SKM-1 treated with dmso at 0.1 percent for 144 hours (cell line): ENCODE data around the gene URM1.
A peak's percentile ranks its signal among the peaks of the same experiment; 100 is the strongest.

Source experiments
- DNase-seq: peaks from one replicate; lab custom pipeline; 2025; ENCODE audit not compliant: unreplicated experiment; lab: John Stamatoyannopoulos, UW

The URM1 gene

GRCh38 chr9:128384801-128385495, 13.8 kb downstream of the URM1 start:
- DNase-seq: no peak

- no peak for DNase-seq
Observed at GRCh38 chr9:128385496-128386460, 14.6 kb downstream of the URM1 start.

- no peak for DNase-seq
Observed at GRCh38 chr9:128388150-128388549, 17.0 kb downstream of the URM1 start.

- DNase-seq: no peak
Observed at GRCh38 chr9:128389395-128390149, 18.4 kb downstream of the URM1 start.

- no peak for DNase-seq
Observed at GRCh38 chr9:128390150-128390812, 19.1 kb downstream of the URM1 start.

GRCh38 chr9:128390813-128391711, 19.9 kb downstream of the URM1 start:
- DNase-seq: no peak

GRCh38 chr9:128391956-128392301, 20.8 kb downstream of the URM1 start:
- DNase-seq: no peak

- no peak for DNase-seq
Observed at GRCh38 chr9:128392302-128393144, 21.3 kb downstream of the URM1 start.

GRCh38 chr9:128393145-128393775, 22.1 kb downstream of the URM1 start:
- no peak for DNase-seq

GRCh38 chr9:128393970-128394369, 22.8 kb downstream of the URM1 start:
- DNase-seq: no peak

- DNase-seq: no peak
Observed at GRCh38 chr9:128394379-128395168, 23.4 kb downstream of the URM1 start.

GRCh38 chr9:128396970-128397613, 25.9 kb downstream of the URM1 start:
- peak; percentile 54 for DNase-seq

GRCh38 chr9:128397831-128398230, 26.7 kb downstream of the URM1 start:
- DNase-seq: no peak

GRCh38 chr9:128399861-128400260, 28.7 kb downstream of the URM1 start:
- no peak for DNase-seq

GRCh38 chr9:128404560-128404959, 33.4 kb downstream of the URM1 start:
- no peak for DNase-seq

GRCh38 chr9:128405077-128405779, 34.1 kb downstream of the URM1 start:
- DNase-seq: no peak

GRCh38 chr9:128405780-128406171, 34.6 kb downstream of the URM1 start:
- DNase-seq: no peak
